Amniotic epithelial cell (primary cell): ENCODE data around the gene ACTL10.

ENCODE experiments used
- DNase-seq: peaks from one replicate; pipeline ENCODE4 v3.0.0-alpha.2; 2010; ENCODE audit warnings: low read depth

ACTL10 gene

GRCh38 chr20:33649201-33649681 is 17.5 kb upstream of the ACTL10 start:
- DNase-seq, result no peak

GRCh38 chr20:33650111-33650752 is 16.5 kb upstream of the ACTL10 start:
- no peak for DNase-seq

GRCh38 chr20:33650753-33651561 is 15.8 kb upstream of the ACTL10 start:
- no peak for DNase-seq

GRCh38 chr20:33651562-33652048 is 15.1 kb upstream of the ACTL10 start:
- peak; percentile 41 for DNase-seq

- peak; percentile 58 for DNase-seq
Observed at GRCh38 chr20:33653218-33653899, 13.4 kb upstream of the ACTL10 start.

- no peak for DNase-seq
Observed at GRCh38 chr20:33653900-33654596, 12.7 kb upstream of the ACTL10 start.

GRCh38 chr20:33654680-33655161 is 12.0 kb upstream of the ACTL10 start:
- DNase-seq, result no peak

GRCh38 chr20:33655164-33655563 is 11.6 kb upstream of the ACTL10 start:
- DNase-seq, result no peak

GRCh38 chr20:33656010-33656782 is 10.5 kb upstream of the ACTL10 start:
- DNase-seq, result no peak

- DNase-seq, result no peak
Observed at GRCh38 chr20:33656783-33657703, 9.7 kb upstream of the ACTL10 start.

- DNase-seq, result no peak
Observed at GRCh38 chr20:33657704-33658095, 9.0 kb upstream of the ACTL10 start.

- no peak for DNase-seq
Observed at GRCh38 chr20:33658510-33658909, 8.2 kb upstream of the ACTL10 start.

- no peak for DNase-seq
Observed at GRCh38 chr20:33658929-33659328, 7.8 kb upstream of the ACTL10 start.

- no peak for DNase-seq
Observed at GRCh38 chr20:33659341-33660034, 7.3 kb upstream of the ACTL10 start.

- DNase-seq, result no peak
Observed at GRCh38 chr20:33660035-33660684, 6.6 kb upstream of the ACTL10 start.

GRCh38 chr20:33660685-33661058 is 6.1 kb upstream of the ACTL10 start:
- DNase-seq, result no peak

- DNase-seq, result no peak
Observed at GRCh38 chr20:33662172-33662571, 4.6 kb upstream of the ACTL10 start, which contains the start of gene C20orf144. Gene C20orf144, plus strand, starts transcription at chr20:33662327. Its CDS starts 19 bp downstream, at chr20:33662346.

GRCh38 chr20:33663161-33664084 is 3.3 kb upstream of the ACTL10 start:
- peak; percentile 50 for DNase-seq
